Glomerular visceral epithelial cell (primary cell): ENCODE results near the gene CALY.
A peak's percentile ranks its signal among the peaks of the same experiment; 100 is the strongest.

Experiments
- DNase-seq: peaks from one replicate; pipeline ENCODE4 v3.0.0-alpha.2; 2016; ENCODE audit errors: extremely low spot score

CALY gene

GRCh38 chr10:133311570-133311969 lies 25.1 kb downstream of the CALY start:
- DNase-seq, result no peak

GRCh38 chr10:133310789-133311188 lies 25.9 kb downstream of the CALY start:
- DNase-seq, result no peak

GRCh38 chr10:133310399-133310755 lies 26.3 kb downstream of the CALY start:
- no peak for DNase-seq

GRCh38 chr10:133309720-133310398 lies 26.8 kb downstream of the CALY start:
- no peak for DNase-seq

- DNase-seq, result peak; percentile 92
Observed at GRCh38 chr10:133309100-133309719, 27.5 kb downstream of the CALY start.

GRCh38 chr10:133308421-133309099 lies 28.1 kb downstream of the CALY start, which contains the start of the genes TUBGCP2 and ZNF511:
TUBGCP2 (minus strand) TSS chr10:133308872; CDS start chr10:133302941, 5,931 bp downstream.
ZNF511 (plus strand) TSS chr10:133308914; CDS start chr10:133308944, 30 bp downstream.
- peak; percentile 79 for DNase-seq

GRCh38 chr10:133307776-133308420 lies 28.8 kb downstream of the CALY start:
- DNase-seq, result peak; percentile 80

- peak; percentile 24 for DNase-seq
Observed at GRCh38 chr10:133306941-133307379, 29.7 kb downstream of the CALY start.

GRCh38 chr10:133306097-133306476 lies 30.6 kb downstream of the CALY start:
- DNase-seq, result no peak

- DNase-seq, result no peak
Observed at GRCh38 chr10:133303206-133303605, 33.5 kb downstream of the CALY start.

- DNase-seq, result no peak
Observed at GRCh38 chr10:133302230-133302629, 34.5 kb downstream of the CALY start.

GRCh38 chr10:133299738-133300137 lies 37.0 kb downstream of the CALY start:
- DNase-seq, result no peak

GRCh38 chr10:133299224-133299623 lies 37.5 kb downstream of the CALY start:
- no peak for DNase-seq

GRCh38 chr10:133298466-133298865 lies 38.2 kb downstream of the CALY start:
- no peak for DNase-seq

GRCh38 chr10:133297504-133297903 lies 39.2 kb downstream of the CALY start:
- no peak for DNase-seq

GRCh38 chr10:133295426-133296320 lies 41.0 kb downstream of the CALY start:
- no peak for DNase-seq

- no peak for DNase-seq
Observed at GRCh38 chr10:133294189-133294588, 42.5 kb downstream of the CALY start.

- DNase-seq, result no peak
Observed at GRCh38 chr10:133293810-133294119, 42.9 kb downstream of the CALY start.

- peak; percentile 43 for DNase-seq
Observed at GRCh38 chr10:133292919-133293809, 43.5 kb downstream of the CALY start.

- no peak for DNase-seq
Observed at GRCh38 chr10:133289761-133290160, 46.9 kb downstream of the CALY start.
